GM21360 (cell line): Measurements from ENCODE around the gene THSD8.
A peak's percentile ranks its signal among the peaks of the same experiment; 100 is the strongest.
"Not testable (repeated sequence)": the region's sequence is repeated elsewhere in the genome, so short reads cannot be mapped to it uniquely, and the experiment has no call there.

Experiments used
- ATAC-seq: cut with Tn5 transposase; IDR thresholded peaks from one replicate; pipeline ENCODE4 v1.9.1; 2021; ENCODE audit warnings: mild to moderate bottlenecking, moderate library complexity; ENCODE audit not compliant: unreplicated experiment

The THSD8 gene

GRCh38 chr19:12792051-12792852, 9.6 kb upstream of the THSD8 start:
- no peak for ATAC-seq

GRCh38 chr19:12792853-12793289, 9.0 kb upstream of the THSD8 start:
- no peak for ATAC-seq

- ATAC-seq = peak; percentile 29
Observed at GRCh38 chr19:12793290-12794195, 8.3 kb upstream of the THSD8 start.

- ATAC-seq = no peak
Observed at GRCh38 chr19:12794196-12794941, 7.5 kb upstream of the THSD8 start.

GRCh38 chr19:12794971-12795381, 6.9 kb upstream of the THSD8 start:
- ATAC-seq = no peak

- no peak for ATAC-seq
Observed at GRCh38 chr19:12796146-12797071, 5.5 kb upstream of the THSD8 start.

GRCh38 chr19:12797141-12797587, 4.7 kb upstream of the THSD8 start:
- ATAC-seq = no peak

GRCh38 chr19:12797607-12798006, 4.3 kb upstream of the THSD8 start:
- ATAC-seq = not testable (repeated sequence)

GRCh38 chr19:12799742-12800465, 2.0 kb upstream of the THSD8 start:
- no peak for ATAC-seq

GRCh38 chr19:12800466-12800770, 1.5 kb upstream of the THSD8 start:
- no peak for ATAC-seq

GRCh38 chr19:12800923-12801465, 875 bp upstream of the THSD8 start:
- ATAC-seq = no peak

GRCh38 chr19:12802267-12803106, 618 bp downstream of the THSD8 start:
- no peak for ATAC-seq

GRCh38 chr19:12804051-12804450, 2.2 kb downstream of the THSD8 start:
- ATAC-seq = no peak

GRCh38 chr19:12806242-12807081, 4.6 kb downstream of the THSD8 start, which contains the start of gene RNASEH2A:
Gene RNASEH2A, plus strand, starts transcription at chr19:12806584. Its CDS starts 90 bp downstream, at chr19:12806674.
- ATAC-seq = peak; percentile 74

- no peak for ATAC-seq
Observed at GRCh38 chr19:12815088-12815487, 13.2 kb downstream of the THSD8 start.

- ATAC-seq = not testable (repeated sequence)
Observed at GRCh38 chr19:12817188-12817587, 15.3 kb downstream of the THSD8 start.

GRCh38 chr19:12817810-12818209, 15.9 kb downstream of the THSD8 start:
- ATAC-seq = not testable (repeated sequence)
